B cell (primary cell): ENCODE results near the gene ITPK1.

ENCODE experiments used
- EZH2 ChIP-seq: IDR thresholded peaks from 2 replicates; pipeline ENCODE4 v1.6.1; 2012; ENCODE audit warnings: borderline replicate concordance, low read depth, mild to moderate bottlenecking, moderate library complexity, low read length; ENCODE audit not compliant: insufficient read depth, poor library complexity, severe bottlenecking
- TF ChIP-seq, protein P1 (sequence below): fragments of 200-600 bp; IDR thresholded peaks from one replicate; pipeline ENCODE4 v1.8.0; 2022; ENCODE audit warnings: antibody characterized with exemption, mild to moderate bottlenecking

GRCh38 chr14:92987148-92987570 is 128.6 kb downstream of the ITPK1 start:
- TF ChIP-seq, protein P1, sequence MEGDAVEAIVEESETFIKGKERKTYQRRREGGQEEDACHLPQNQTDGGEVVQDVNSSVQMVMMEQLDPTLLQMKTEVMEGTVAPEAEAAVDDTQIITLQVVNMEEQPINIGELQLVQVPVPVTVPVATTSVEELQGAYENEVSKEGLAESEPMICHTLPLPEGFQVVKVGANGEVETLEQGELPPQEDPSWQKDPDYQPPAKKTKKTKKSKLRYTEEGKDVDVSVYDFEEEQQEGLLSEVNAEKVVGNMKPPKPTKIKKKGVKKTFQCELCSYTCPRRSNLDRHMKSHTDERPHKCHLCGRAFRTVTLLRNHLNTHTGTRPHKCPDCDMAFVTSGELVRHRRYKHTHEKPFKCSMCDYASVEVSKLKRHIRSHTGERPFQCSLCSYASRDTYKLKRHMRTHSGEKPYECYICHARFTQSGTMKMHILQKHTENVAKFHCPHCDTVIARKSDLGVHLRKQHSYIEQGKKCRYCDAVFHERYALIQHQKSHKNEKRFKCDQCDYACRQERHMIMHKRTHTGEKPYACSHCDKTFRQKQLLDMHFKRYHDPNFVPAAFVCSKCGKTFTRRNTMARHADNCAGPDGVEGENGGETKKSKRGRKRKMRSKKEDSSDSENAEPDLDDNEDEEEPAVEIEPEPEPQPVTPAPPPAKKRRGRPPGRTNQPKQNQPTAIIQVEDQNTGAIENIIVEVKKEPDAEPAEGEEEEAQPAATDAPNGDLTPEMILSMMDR, result no peak
- TF ChIP-seq EZH2, result no peak
